OCI-LY3 (cell line): ENCODE measurements around the gene HTR2B.

Experiments
- H2AFZ ChIP-seq: fragments of 200-600, 300-600 bp; shearing (Covaris generic); 2 replicates; pipeline ENCODE4 v1.6.0; 2014; ENCODE audit warnings: antibody characterized with exemption, low read depth, low read length
- H3K27ac ChIP-seq: fragments of 200-600, 300-600 bp; sonication (generic); 2 replicates; pipeline ENCODE4 v1.5.1; 2014; ENCODE audit warnings: mild to moderate bottlenecking, low read length, moderate library complexity, mixed read lengths
- H3K27me3 ChIP-seq: fragments of 200-600, 300-600 bp; sonication (generic); 2 replicates; pipeline ENCODE4 v1.6.1; 2014; ENCODE audit warnings: low read depth, low read length, mixed read lengths
- H3K36me3 ChIP-seq: fragments of 200-600, 300-600 bp; sonication (generic); replicated peaks from 2 replicates; pipeline ENCODE3; 2014; ENCODE audit warnings: low read depth, low read length, mixed read lengths
- H3K4me1 ChIP-seq: fragments of 300-600, 200-600 bp; sonication (generic); 2 replicates; pipeline ENCODE4 v1.6.1; 2014; ENCODE audit warnings: low read length, mixed read lengths
- H3K4me2 ChIP-seq: fragments of 200-600, 300-600 bp; sonication (generic); 2 replicates; pipeline ENCODE4 v1.6.1; 2014; ENCODE audit warnings: low read length, mixed read lengths
- H3K4me3 ChIP-seq: fragments of 300-600, 200-600 bp; sonication (generic); 2 replicates; pipeline ENCODE4 v1.5.1; 2014; ENCODE audit warnings: antibody characterized with exemption, mild to moderate bottlenecking, low read length, moderate library complexity
- H3K79me2 ChIP-seq: fragments of 300-600, 200-600 bp; shearing (Covaris generic); 2 replicates; pipeline ENCODE4 v1.6.1; 2014; ENCODE audit warnings: mild to moderate bottlenecking, low read length, mixed read lengths
- H3K9ac ChIP-seq: fragments of 300-600, 200-600 bp; shearing (Covaris generic); 2 replicates; pipeline ENCODE4 v1.6.0; 2014; ENCODE audit warnings: mild to moderate bottlenecking, low read length, moderate library complexity
- H3K9me3 ChIP-seq: fragments of 200-600, 300-600 bp; shearing (Covaris generic); 2 replicates; pipeline ENCODE4 v1.6.1; 2014; ENCODE audit warnings: low read length, mixed read lengths; ENCODE audit not compliant: insufficient read depth
- H4K20me1 ChIP-seq: fragments of 200-600, 300-600 bp; sonication (generic); 2 replicates; pipeline ENCODE4 v1.6.1; 2016; ENCODE audit warnings: low read length, mixed read lengths; ENCODE audit not compliant: insufficient read depth
- CTCF ChIP-seq: fragments of 200-600, 300-600 bp; sonication (generic); IDR thresholded peaks from 2 replicates; pipeline ENCODE4 v1.5.1; 2014; ENCODE audit warnings: antibody characterized with exemption, low read length, low read depth
- EZH2phosphoT487 ChIP-seq: fragments of 200-600 bp; shearing (Covaris generic); IDR thresholded peaks from 2 replicates; pipeline ENCODE4 v1.6.1; 2018; ENCODE audit warnings: antibody characterized with exemption, mixed run types, low read depth

Gene HTR2B

GRCh38 chr2:231124838-231125568, at the start of gene HTR2B:
TSS of gene HTR2B (minus strand) at chr2:231125042. CDS start at chr2:231123764, 1,278 bp downstream.
- Histone ChIP-seq H3K79me2 (no peaks in the 10 kb centered on the region), H3K9ac (peak within 1 kb of the TSS; percentile 27; the same call in 1 of the 2 replicates), H3K36me3 (no peaks in the 10 kb centered on the region), H3K9me3 (no peaks in the 10 kb centered on the region), H3K4me2 (peak within 1 kb of the TSS; percentile 30), H3K27ac (peak within 1 kb of the TSS; percentile 3; the same call in 1 of the 2 replicates), H3K4me1 (peaks cover 27% of the 10 kb centered on the region), H4K20me1 (no peaks in the 10 kb centered on the region), H2AFZ (no peak within 1 kb of the TSS), H3K4me3 (no peak within 1 kb of the TSS), H3K27me3 (no peaks in the 10 kb centered on the region)
- no peak for TF ChIP-seq CTCF
- TF ChIP-seq EZH2phosphoT487, result no peak

GRCh38 chr2:231174211-231174651, 49.4 kb upstream of the HTR2B start:
- Histone ChIP-seq H3K4me1 (peaks cover 3% of the 10 kb centered on the region; the same call in 1 of the 2 replicates), H3K4me2 (no peak overlapping the region), H3K27ac (no peak overlapping the region), H3K27me3 (no peaks in the 10 kb centered on the region), H3K9me3 (no peaks in the 10 kb centered on the region), H3K4me3 (no peak overlapping the region), H3K79me2 (no peaks in the 10 kb centered on the region), H3K9ac (no peak overlapping the region), H4K20me1 (no peaks in the 10 kb centered on the region), H3K36me3 (peaks cover 24% of the 10 kb centered on the region), H2AFZ (no peak overlapping the region)
- TF ChIP-seq CTCF (no peak), EZH2phosphoT487 (no peak)

GRCh38 chr2:231172025-231172424, 47.2 kb upstream of the HTR2B start:
- Histone ChIP-seq H3K4me2 (no peak overlapping the region), H3K4me1 (no peaks in the 10 kb centered on the region), H3K36me3 (peaks cover 29% of the 10 kb centered on the region), H3K9me3 (no peaks in the 10 kb centered on the region), H3K4me3 (no peak overlapping the region), H3K9ac (no peak overlapping the region), H3K27ac (no peak overlapping the region), H3K79me2 (no peaks in the 10 kb centered on the region), H3K27me3 (no peaks in the 10 kb centered on the region), H2AFZ (no peak overlapping the region), H4K20me1 (no peaks in the 10 kb centered on the region)
- TF ChIP-seq EZH2phosphoT487 (no peak), CTCF (no peak)

GRCh38 chr2:231170055-231170454, 45.2 kb upstream of the HTR2B start:
- peaks cover 30% of the 10 kb centered on the region for H3K36me3 ChIP-seq
- H3K4me1 ChIP-seq, result no peaks in the 10 kb centered on the region
- H3K27me3 ChIP-seq, result no peaks in the 10 kb centered on the region
- no peaks in the 10 kb centered on the region for H3K79me2 ChIP-seq
- H3K27ac ChIP-seq, result no peak overlapping the region
- no peak overlapping the region for H3K9ac ChIP-seq
- TF ChIP-seq CTCF (no peak), EZH2phosphoT487 (no peak)
- no peak overlapping the region for H2AFZ ChIP-seq
- no peaks in the 10 kb centered on the region for H3K9me3 ChIP-seq
- H4K20me1 ChIP-seq, result no peaks in the 10 kb centered on the region
- H3K4me2 ChIP-seq, result no peak overlapping the region
- no peak overlapping the region for H3K4me3 ChIP-seq
